Loucy (cell line): Measurements from ENCODE around the gene UNC13B.

Experiments
- EZH2phosphoT487 ChIP-seq: fragments of 200-600 bp; IDR thresholded peaks from 2 replicates; pipeline ENCODE4 v1.6.1; 2018; ENCODE audit warnings: antibody characterized with exemption, mild to moderate bottlenecking, moderate library complexity, borderline replicate concordance
- TF ChIP-seq, protein P1 (sequence below): fragments of 200-600 bp; sonication (generic); conservative IDR thresholded peaks from 2 replicates; pipeline ENCODE4 v1.5.1; 2014; ENCODE audit warnings: mild to moderate bottlenecking, antibody characterized with exemption, low read length

DNA sequence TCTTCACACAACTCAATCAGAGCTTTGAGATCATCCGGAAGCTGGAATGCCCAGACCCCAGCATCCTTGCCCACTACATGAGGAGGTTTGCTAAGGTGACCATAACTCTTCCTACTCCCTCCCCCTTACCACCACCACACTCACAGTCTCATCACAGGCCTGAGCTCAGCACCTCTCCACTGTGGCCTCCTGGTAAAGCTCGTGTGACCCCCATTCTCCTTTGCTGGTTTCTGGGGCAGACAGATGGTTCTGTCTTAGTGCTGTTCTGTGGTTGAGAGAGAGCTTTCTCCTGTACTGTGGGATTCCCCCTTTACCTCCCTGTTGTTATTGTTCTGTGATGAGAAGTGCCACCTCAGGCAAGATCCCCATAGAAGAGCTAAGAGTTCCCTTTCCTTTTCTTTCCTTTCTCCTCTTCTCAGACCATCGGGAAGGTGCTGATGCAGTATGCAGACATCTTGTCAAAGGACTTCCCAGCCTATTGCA lies 235.4 kb downstream of the UNC13B start:
- TF ChIP-seq, protein P1, sequence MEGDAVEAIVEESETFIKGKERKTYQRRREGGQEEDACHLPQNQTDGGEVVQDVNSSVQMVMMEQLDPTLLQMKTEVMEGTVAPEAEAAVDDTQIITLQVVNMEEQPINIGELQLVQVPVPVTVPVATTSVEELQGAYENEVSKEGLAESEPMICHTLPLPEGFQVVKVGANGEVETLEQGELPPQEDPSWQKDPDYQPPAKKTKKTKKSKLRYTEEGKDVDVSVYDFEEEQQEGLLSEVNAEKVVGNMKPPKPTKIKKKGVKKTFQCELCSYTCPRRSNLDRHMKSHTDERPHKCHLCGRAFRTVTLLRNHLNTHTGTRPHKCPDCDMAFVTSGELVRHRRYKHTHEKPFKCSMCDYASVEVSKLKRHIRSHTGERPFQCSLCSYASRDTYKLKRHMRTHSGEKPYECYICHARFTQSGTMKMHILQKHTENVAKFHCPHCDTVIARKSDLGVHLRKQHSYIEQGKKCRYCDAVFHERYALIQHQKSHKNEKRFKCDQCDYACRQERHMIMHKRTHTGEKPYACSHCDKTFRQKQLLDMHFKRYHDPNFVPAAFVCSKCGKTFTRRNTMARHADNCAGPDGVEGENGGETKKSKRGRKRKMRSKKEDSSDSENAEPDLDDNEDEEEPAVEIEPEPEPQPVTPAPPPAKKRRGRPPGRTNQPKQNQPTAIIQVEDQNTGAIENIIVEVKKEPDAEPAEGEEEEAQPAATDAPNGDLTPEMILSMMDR = no peak
- no peak for TF ChIP-seq EZH2phosphoT487
